Measurements from ENCODE around the gene ARHGDIB.

Gene ARHGDIB

DNA sequence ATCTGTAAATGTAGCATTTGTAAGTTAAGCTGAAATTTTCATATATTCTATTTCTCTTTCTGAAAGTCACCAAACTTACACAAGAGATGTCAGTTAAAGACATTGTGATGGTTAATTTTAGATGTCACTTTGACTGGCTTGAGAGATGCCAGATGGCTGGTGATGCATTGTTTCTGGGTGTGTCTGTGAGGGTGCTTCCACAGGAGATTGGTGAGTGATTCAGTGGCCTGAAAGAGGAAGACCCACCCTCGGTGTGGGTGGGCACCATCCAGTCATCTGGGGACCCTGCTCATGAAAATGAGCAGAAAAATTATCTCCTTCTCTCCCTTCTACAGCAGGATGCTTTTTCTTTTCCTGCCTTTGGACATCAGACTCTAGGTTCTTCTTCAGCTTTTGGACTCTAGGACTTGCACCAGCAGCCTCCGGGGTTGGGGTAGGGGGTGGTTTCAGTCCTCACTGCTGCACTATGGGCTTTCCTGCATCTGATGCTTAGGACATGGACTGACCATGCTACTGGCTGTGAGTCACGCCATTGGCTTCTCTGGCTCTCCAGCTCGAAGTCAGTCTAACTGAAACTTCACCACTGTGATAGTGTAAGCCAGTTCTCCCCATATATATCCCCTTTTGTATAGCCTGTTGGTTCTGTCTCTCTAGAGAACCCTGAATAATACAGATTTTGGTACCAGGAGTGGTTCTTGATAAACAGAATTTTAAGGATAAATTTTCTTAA lies 32.3 kb upstream of the ARHGDIB start:
- TF ChIP-seq CTCF (IDR thresholded peaks at IDR 0.05; ENCODE audit: insufficient read depth, low read depth, low read length, missing control alignments): no peak
- DNase-seq (ENCODE audit: low read depth): peak; percentile 21
- H3K4me3 ChIP-seq (ENCODE audit: low read depth, low read length): no peak overlapping the region

DNA sequence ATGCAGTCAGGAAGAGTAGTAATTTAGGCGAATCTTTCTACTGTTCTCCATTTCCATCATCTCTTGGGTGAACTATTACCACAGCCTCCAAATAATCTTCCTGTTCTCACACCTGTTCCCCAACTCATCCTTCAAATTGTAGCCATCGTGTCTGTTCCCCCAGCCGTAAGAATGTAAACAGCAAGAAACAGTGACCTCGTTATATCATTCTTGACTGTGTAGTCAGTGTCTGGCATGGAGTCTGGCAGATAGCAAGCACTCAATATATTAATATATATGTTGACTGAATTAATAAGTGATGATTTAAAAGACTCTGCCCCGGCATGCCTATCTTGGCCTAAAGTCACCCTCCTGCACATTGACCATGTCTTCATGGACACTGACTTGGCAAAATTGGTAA lies 31.7 kb upstream of the ARHGDIB start:
- no peak overlapping the region for H3K4me3 ChIP-seq (ENCODE audit: low read depth, low read length)
- no peak for DNase-seq (ENCODE audit: low read depth)
- no peak for TF ChIP-seq CTCF (IDR thresholded peaks at IDR 0.05; ENCODE audit: insufficient read depth, low read depth, low read length, missing control alignments)

GRCh38 chr12:14992673-14993072 lies 31.3 kb upstream of the ARHGDIB start:
- no peak for TF ChIP-seq CTCF (IDR thresholded peaks at IDR 0.05; ENCODE audit: insufficient read depth, low read depth, low read length, missing control alignments)
- no peak overlapping the region for H3K4me3 ChIP-seq (ENCODE audit: low read depth, low read length)
- no peak for DNase-seq (ENCODE audit: low read depth)

DNA sequence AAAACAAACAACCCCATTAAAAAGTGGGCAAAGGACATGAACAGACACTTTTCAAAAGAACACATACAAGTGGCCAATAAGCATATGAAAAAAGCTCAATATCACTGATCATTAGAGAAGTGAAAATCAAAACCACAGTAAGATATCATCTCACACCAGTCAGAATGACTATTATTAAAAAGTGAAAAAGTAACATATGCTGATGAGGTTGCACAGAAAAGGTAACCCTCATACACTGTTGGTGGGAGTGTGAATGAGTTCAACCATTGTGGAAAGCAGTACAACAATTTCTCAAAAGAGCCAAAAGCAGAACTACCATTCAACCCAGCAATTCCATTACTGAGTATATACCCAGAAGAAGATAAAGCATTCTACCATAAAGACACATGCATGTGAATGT lies 29.7 kb upstream of the ARHGDIB start:
- DNase-seq (ENCODE audit: low read depth): peak; percentile 41
- TF ChIP-seq CTCF (IDR thresholded peaks at IDR 0.05; ENCODE audit: insufficient read depth, low read depth, low read length, missing control alignments): no peak
- H3K4me3 ChIP-seq (ENCODE audit: low read depth, low read length): no peak overlapping the region

DNA sequence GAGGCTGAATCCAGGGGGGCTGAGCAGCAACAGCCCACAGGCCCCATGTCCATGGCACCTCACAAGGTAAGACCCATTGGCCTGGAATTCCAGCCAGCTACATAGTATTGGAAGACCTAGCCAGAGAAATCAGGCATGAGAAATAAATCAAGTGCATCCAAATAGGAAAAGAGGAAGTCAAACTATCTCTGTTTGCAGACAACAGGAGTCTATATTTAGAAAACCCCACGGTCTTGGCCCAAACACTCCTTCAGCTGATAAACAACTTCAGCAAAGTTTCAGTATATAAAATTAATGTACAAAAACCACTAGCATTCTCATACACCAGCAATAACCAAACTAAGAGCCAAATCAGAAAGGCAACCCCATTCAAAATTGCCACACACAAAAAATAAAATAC lies 28.4 kb upstream of the ARHGDIB start:
- TF ChIP-seq CTCF (IDR thresholded peaks at IDR 0.05; ENCODE audit: insufficient read depth, low read depth, low read length, missing control alignments): no peak
- H3K4me3 ChIP-seq (ENCODE audit: low read depth, low read length): no peak overlapping the region
- DNase-seq (ENCODE audit: low read depth): peak; percentile 67

- DNase-seq (ENCODE audit: low read depth): peak; percentile 39
- no peak for TF ChIP-seq CTCF (IDR thresholded peaks at IDR 0.05; ENCODE audit: insufficient read depth, low read depth, low read length, missing control alignments)
- H3K4me3 ChIP-seq (ENCODE audit: low read depth, low read length): no peak overlapping the region
These were observed 26.6 kb upstream of the ARHGDIB start for GRCh38 chr12:14988035-14988434.

DNA sequence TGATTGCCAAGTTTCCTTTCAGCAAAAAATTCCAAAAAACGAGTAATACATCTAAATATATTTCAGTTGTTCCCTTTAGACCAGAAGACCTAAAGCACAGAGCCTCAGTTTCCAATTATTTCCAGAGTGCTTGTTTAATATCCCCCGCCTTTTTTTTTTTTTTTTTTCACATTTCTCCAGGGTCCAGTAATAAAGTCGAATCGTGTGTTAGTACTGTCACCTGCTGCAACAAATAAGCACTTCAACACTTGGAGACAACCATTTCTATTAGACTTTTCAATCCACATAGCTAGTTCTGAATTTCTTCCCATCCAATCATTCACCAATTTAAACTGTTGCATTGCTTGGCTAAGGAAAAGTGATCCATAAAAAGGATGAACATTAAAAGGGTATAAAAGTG lies 25.0 kb upstream of the ARHGDIB start:
- TF ChIP-seq CTCF (IDR thresholded peaks at IDR 0.05; ENCODE audit: insufficient read depth, low read depth, low read length, missing control alignments): peak; percentile 7
- DNase-seq (ENCODE audit: low read depth): no peak
- no peak overlapping the region for H3K4me3 ChIP-seq (ENCODE audit: low read depth, low read length)
